HG02798 (cell line): ENCODE data around the gene NPEPL1.

Experiments
- ATAC-seq: cut with Tn5 transposase; IDR thresholded peaks from one replicate; pipeline ENCODE4 v1.9.1; 2021; ENCODE audit warnings: mild to moderate bottlenecking; ENCODE audit not compliant: unreplicated experiment, poor library complexity

The NPEPL1 gene

GRCh38 chr20:58698741-58699622 is 6.4 kb downstream of the NPEPL1 start:
- ATAC-seq, result no peak

GRCh38 chr20:58699623-58700107 is 7.1 kb downstream of the NPEPL1 start:
- ATAC-seq, result no peak

GRCh38 chr20:58700121-58700821 is 7.7 kb downstream of the NPEPL1 start:
- no peak for ATAC-seq

GRCh38 chr20:58700823-58701222 is 8.2 kb downstream of the NPEPL1 start:
- no peak for ATAC-seq

GRCh38 chr20:58701431-58702160 is 9.0 kb downstream of the NPEPL1 start:
- no peak for ATAC-seq

- no peak for ATAC-seq
Measured at GRCh38 chr20:58702161-58702510, 9.5 kb downstream of the NPEPL1 start.

GRCh38 chr20:58702859-58703648 is 10.5 kb downstream of the NPEPL1 start:
- no peak for ATAC-seq

GRCh38 chr20:58703765-58704371 is 11.3 kb downstream of the NPEPL1 start:
- ATAC-seq, result no peak

- ATAC-seq, result no peak
Measured at GRCh38 chr20:58705208-58705926, 12.8 kb downstream of the NPEPL1 start.

- ATAC-seq, result no peak
Measured at GRCh38 chr20:58706150-58706892, 13.7 kb downstream of the NPEPL1 start.

GRCh38 chr20:58706975-58707681 is 14.5 kb downstream of the NPEPL1 start:
- no peak for ATAC-seq

- ATAC-seq, result no peak
Measured at GRCh38 chr20:58707770-58708169, 15.2 kb downstream of the NPEPL1 start.

- ATAC-seq, result no peak
Measured at GRCh38 chr20:58708246-58708931, 15.8 kb downstream of the NPEPL1 start.

GRCh38 chr20:58709013-58709702 is 16.6 kb downstream of the NPEPL1 start:
- no peak for ATAC-seq

- no peak for ATAC-seq
Measured at GRCh38 chr20:58709703-58710039, 17.1 kb downstream of the NPEPL1 start.

- ATAC-seq, result no peak
Measured at GRCh38 chr20:58710481-58711265, 18.1 kb downstream of the NPEPL1 start.
